Measurements from ENCODE around the gene SHOC2.

The SHOC2 gene

GRCh38 chr10:110985497-110986275 is 66.3 kb downstream of the SHOC2 start:
- no peak for DNase-seq

GRCh38 chr10:110989016-110989415 is 69.6 kb downstream of the SHOC2 start:
- DNase-seq, result no peak

- DNase-seq, result no peak
Measured at GRCh38 chr10:110992006-110992800, 72.8 kb downstream of the SHOC2 start.

GRCh38 chr10:110993024-110993693 is 73.8 kb downstream of the SHOC2 start:
- peak; percentile 50 for DNase-seq

GRCh38 chr10:110994406-110995086 is 75.1 kb downstream of the SHOC2 start:
- DNase-seq, result no peak

- no peak for DNase-seq
Measured at GRCh38 chr10:110995301-110995700, 75.9 kb downstream of the SHOC2 start.

- DNase-seq, result no peak
Measured at GRCh38 chr10:110996256-110996655, 76.9 kb downstream of the SHOC2 start.

GRCh38 chr10:111004016-111004415 is 84.6 kb downstream of the SHOC2 start:
- no peak for DNase-seq

- no peak for DNase-seq
Measured at GRCh38 chr10:111007486-111007885, 88.1 kb downstream of the SHOC2 start.

GRCh38 chr10:111015181-111015580 is 95.8 kb downstream of the SHOC2 start:
- DNase-seq, result no peak

GRCh38 chr10:111017098-111017497 is 97.7 kb downstream of the SHOC2 start:
- DNase-seq, result no peak

GRCh38 chr10:111018021-111018420 is 98.6 kb downstream of the SHOC2 start:
- no peak for DNase-seq

GRCh38 chr10:111023060-111023459 is 103.7 kb downstream of the SHOC2 start:
- DNase-seq, result no peak

- no peak for DNase-seq
Measured at GRCh38 chr10:111030042-111030750, 110.8 kb downstream of the SHOC2 start.

- DNase-seq, result no peak
Measured at GRCh38 chr10:111034598-111035310, 115.3 kb downstream of the SHOC2 start.

GRCh38 chr10:111035542-111035941 is 116.1 kb downstream of the SHOC2 start:
- no peak for DNase-seq

GRCh38 chr10:111037858-111038257 is 118.5 kb downstream of the SHOC2 start:
- DNase-seq, result no peak

- DNase-seq, result no peak
Measured at GRCh38 chr10:111039522-111039921, 120.1 kb downstream of the SHOC2 start.

- DNase-seq, result no peak
Measured at GRCh38 chr10:111057006-111057405, 137.6 kb downstream of the SHOC2 start.

Data from CD4-positive, alpha-beta T cell treated with Interleukin-17A for 1 hour (primary cell).